ENCODE results near the gene SLC22A23. TPM values are rescaled to one million over a fixed set of nuclear protein-coding genes. Genes with fewer than 3 reads are reported as not detected.

The SLC22A23 gene
- total RNA-seq, 2 experiments from 2014 or later = not detected

GRCh38 chr6:3281631-3282475, 175.0 kb downstream of the SLC22A23 start:
- POLR2A ChIA-PET = interaction anchor here (0.7 to 1.5 kb wide), 3 partner anchors 9 to 192 kb away, joined by 3 read pairs; no protein-coding TSS in a partner anchor
- CTCF ChIA-PET (ENCODE audit: unreplicated experiment) = no interaction called here
- no peak overlapping the region for H3K4me2 ChIP-seq (ENCODE audit: low read length)
- H4K20me1 ChIP-seq (ENCODE audit: insufficient read depth, low read length) = 0 out of 2 replicates have a peak, but pooled peaks cover 3% of the 10 kb centered on the region
- H3K9me2 ChIP-seq (ENCODE audit: insufficient read depth, low read length) = no peaks in the 10 kb centered on the region
- H3K4me3 ChIP-seq (ENCODE audit: low read depth, low read length, poor library complexity, severe bottlenecking) = no peak overlapping the region
- BruUV-seq (replicated peaks) = no TSS peak
- no peaks in the 10 kb centered on the region for H3K79me2 ChIP-seq (ENCODE audit: insufficient read depth, low read depth, low read length)
- no peaks in the 10 kb centered on the region for H3K4me1 ChIP-seq (ENCODE audit: insufficient read depth, low read length, poor library complexity, severe bottlenecking)
- intact Hi-C loops (cut with micrococcal nuclease; ENCODE audit: unreplicated experiment) = no loop called here
- TF ChIP-seq, protein P1, sequence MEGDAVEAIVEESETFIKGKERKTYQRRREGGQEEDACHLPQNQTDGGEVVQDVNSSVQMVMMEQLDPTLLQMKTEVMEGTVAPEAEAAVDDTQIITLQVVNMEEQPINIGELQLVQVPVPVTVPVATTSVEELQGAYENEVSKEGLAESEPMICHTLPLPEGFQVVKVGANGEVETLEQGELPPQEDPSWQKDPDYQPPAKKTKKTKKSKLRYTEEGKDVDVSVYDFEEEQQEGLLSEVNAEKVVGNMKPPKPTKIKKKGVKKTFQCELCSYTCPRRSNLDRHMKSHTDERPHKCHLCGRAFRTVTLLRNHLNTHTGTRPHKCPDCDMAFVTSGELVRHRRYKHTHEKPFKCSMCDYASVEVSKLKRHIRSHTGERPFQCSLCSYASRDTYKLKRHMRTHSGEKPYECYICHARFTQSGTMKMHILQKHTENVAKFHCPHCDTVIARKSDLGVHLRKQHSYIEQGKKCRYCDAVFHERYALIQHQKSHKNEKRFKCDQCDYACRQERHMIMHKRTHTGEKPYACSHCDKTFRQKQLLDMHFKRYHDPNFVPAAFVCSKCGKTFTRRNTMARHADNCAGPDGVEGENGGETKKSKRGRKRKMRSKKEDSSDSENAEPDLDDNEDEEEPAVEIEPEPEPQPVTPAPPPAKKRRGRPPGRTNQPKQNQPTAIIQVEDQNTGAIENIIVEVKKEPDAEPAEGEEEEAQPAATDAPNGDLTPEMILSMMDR (conservative IDR thresholded peaks at IDR 0.05; ENCODE audit: low read length) = no peak
- TF ChIP-seq EZH2phosphoT487 (IDR thresholded peaks at IDR 0.05; ENCODE audit: borderline replicate concordance, low read depth, low read length) = no peak
- H3K36me3 ChIP-seq (ENCODE audit: insufficient read depth, low read length) = no peaks in the 10 kb centered on the region
- H2AFZ ChIP-seq (ENCODE audit: low read length) = no peak overlapping the region
- no peak for DNase-seq (ENCODE audit: low spot score)
- no peaks in the 10 kb centered on the region for H3K9me3 ChIP-seq (ENCODE audit: low read length)
- H3K27ac ChIP-seq (ENCODE audit: low read depth, low read length, poor library complexity, severe bottlenecking) = no peak overlapping the region

DNA sequence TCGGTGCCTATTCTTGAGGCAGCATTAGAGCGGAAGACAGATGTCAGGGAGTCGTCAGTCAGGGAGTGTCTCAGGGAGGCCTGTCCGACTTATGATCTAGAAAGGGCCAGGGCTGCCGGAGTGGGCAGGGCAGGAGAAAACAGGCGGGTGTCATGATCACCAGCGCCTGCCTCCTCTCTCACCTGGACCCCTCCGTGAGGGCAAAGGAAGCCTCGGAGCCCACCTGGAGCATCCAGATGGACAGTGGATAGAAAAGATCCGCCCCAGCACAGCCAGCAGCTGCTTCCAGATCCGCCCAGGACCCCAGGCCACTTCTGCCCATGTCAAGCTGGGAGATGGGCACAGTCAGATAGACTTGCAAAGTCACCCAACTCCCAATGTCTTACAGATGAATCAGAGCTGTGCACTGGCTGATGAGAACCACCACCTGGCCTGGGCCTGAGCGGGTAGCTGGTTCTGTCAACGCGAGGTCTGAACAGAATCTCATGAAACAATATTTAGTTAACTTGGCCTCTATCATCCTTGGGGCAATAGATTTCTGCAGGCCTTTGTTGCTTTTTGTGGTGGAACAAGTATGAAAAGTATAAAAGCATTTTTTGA, 175.9 kb downstream of the SLC22A23 start:
- H3K4me1 ChIP-seq (ENCODE audit: insufficient read depth, low read length, poor library complexity, severe bottlenecking) = no peaks in the 10 kb centered on the region
- H3K4me2 ChIP-seq (ENCODE audit: low read length) = no peak overlapping the region
- H3K4me3 ChIP-seq (ENCODE audit: low read depth, low read length, poor library complexity, severe bottlenecking) = no peak overlapping the region
- POLR2A ChIA-PET = interaction anchor here (0.6 to 1.5 kb wide), 2 partner anchors 39 to 723 kb away, joined by 3 read pairs; no protein-coding TSS in a partner anchor
- no peak for TF ChIP-seq EZH2phosphoT487 (IDR thresholded peaks at IDR 0.05; ENCODE audit: borderline replicate concordance, low read depth, low read length)
- TF ChIP-seq, protein P1 (conservative IDR thresholded peaks at IDR 0.05; ENCODE audit: low read length) = no peak
- BruUV-seq (replicated peaks) = no TSS peak
- H2AFZ ChIP-seq (ENCODE audit: low read length) = no peak overlapping the region
- H3K9me2 ChIP-seq (ENCODE audit: insufficient read depth, low read length) = no peaks in the 10 kb centered on the region
- no peaks in the 10 kb centered on the region for H3K36me3 ChIP-seq (ENCODE audit: insufficient read depth, low read length)
- H4K20me1 ChIP-seq (ENCODE audit: insufficient read depth, low read length) = 0 out of 2 replicates have a peak, but pooled peaks cover 3% of the 10 kb centered on the region
- DNase-seq (ENCODE audit: low spot score) = no peak
- no peak overlapping the region for H3K27ac ChIP-seq (ENCODE audit: low read depth, low read length, poor library complexity, severe bottlenecking)
- CTCF ChIA-PET (ENCODE audit: unreplicated experiment) = no interaction called here
- no peaks in the 10 kb centered on the region for H3K79me2 ChIP-seq (ENCODE audit: insufficient read depth, low read depth, low read length)
- intact Hi-C loops (cut with micrococcal nuclease; ENCODE audit: unreplicated experiment) = no loop called here
- no peaks in the 10 kb centered on the region for H3K9me3 ChIP-seq (ENCODE audit: low read length)
